ENCODE results near the gene TRIM54.
"Not testable (repeated sequence)": the region's sequence is repeated elsewhere in the genome, so short reads cannot be mapped to it uniquely, and the experiment has no call there.

DNA sequence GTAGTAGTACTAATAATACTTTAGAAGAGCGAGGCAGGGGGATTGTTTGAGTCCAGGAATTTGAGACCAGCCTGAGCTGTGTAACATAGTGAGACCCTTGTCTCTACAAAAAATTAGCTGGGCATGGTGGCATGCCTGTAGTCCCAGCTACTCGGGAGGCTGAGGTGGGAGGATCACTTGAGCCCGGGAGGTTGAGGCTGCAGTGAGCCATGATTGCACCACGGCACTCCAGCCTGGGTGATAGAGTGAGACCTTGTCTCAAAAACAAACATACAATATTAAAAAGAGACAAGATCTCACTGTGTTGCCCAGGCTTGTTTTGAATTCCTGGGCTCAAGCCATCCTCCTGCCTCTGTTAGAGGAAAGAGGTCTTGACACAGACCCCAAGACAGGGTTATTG is 18.4 kb downstream of the TRIM54 start:
- not testable (repeated sequence) for TF ChIP-seq HDGF (IDR thresholded peaks at IDR 0.05; ENCODE audit: borderline replicate concordance); FOXA1 (IDR thresholded peaks at IDR 0.05); ELF4 (IDR thresholded peaks at IDR 0.05); SP1 (IDR thresholded peaks at IDR 0.05); TARDBP (IDR thresholded peaks at IDR 0.05); LEF1 (IDR thresholded peaks at IDR 0.05; ENCODE audit: borderline replicate concordance); SUZ12 (IDR thresholded peaks at IDR 0.05); FOXK2 (IDR thresholded peaks at IDR 0.05); ZNF384 (IDR thresholded peaks at IDR 0.05); FOXM1 (IDR thresholded peaks at IDR 0.05; ENCODE audit: borderline replicate concordance); BHLHE40 (IDR thresholded peaks at IDR 0.05; ENCODE audit: borderline replicate concordance); NFRKB (IDR thresholded peaks at IDR 0.05); ARNT (IDR thresholded peaks at IDR 0.05); L3MBTL2 (conservative IDR thresholded peaks at IDR 0.05)

Data from HEK293T (cell line).